ENCODE data around the gene DHX57.

The DHX57 gene

GRCh38 chr2:38907743-38908562 is 32.2 kb upstream of the DHX57 start:
- DNase-seq (ENCODE audit: low spot score), result peak; percentile 61

GRCh38 chr2:38907242-38907641 is 31.5 kb upstream of the DHX57 start:
- no peak for TF ChIP-seq CTCF (IDR thresholded peaks at IDR 0.05; ENCODE audit: extremely low read depth, missing control alignments)
- no peak for DNase-seq (ENCODE audit: low spot score)

More at GRCh38 chr2:38907743-38908562, 32.2 kb upstream of the DHX57 start:
- TF ChIP-seq CTCF (IDR thresholded peaks at IDR 0.05; ENCODE audit: extremely low read depth, missing control alignments), result no peak

- DNase-seq (ENCODE audit: low spot score), result no peak
- no peak for TF ChIP-seq CTCF (IDR thresholded peaks at IDR 0.05; ENCODE audit: extremely low read depth, missing control alignments)
These were observed 29.5 kb upstream of the DHX57 start for GRCh38 chr2:38905251-38905650.

- DNase-seq (ENCODE audit: low spot score), result no peak
- TF ChIP-seq CTCF (IDR thresholded peaks at IDR 0.05; ENCODE audit: extremely low read depth, missing control alignments), result no peak
These were observed 25.0 kb upstream of the DHX57 start for GRCh38 chr2:38900726-38901125.

- no peak for TF ChIP-seq CTCF (IDR thresholded peaks at IDR 0.05; ENCODE audit: extremely low read depth, missing control alignments)
- DNase-seq (ENCODE audit: low spot score), result no peak
These were observed 22.5 kb upstream of the DHX57 start for GRCh38 chr2:38898256-38898655.

GRCh38 chr2:38892819-38893218 is 17.1 kb upstream of the DHX57 start:
- no peak for TF ChIP-seq CTCF (IDR thresholded peaks at IDR 0.05; ENCODE audit: extremely low read depth, missing control alignments)
- DNase-seq (ENCODE audit: low spot score), result no peak

GRCh38 chr2:38889575-38889974 is 13.8 kb upstream of the DHX57 start, which contains the start of gene ARHGEF33:
Gene ARHGEF33, plus strand, starts transcription at chr2:38889875. Its CDS starts 29,573 bp downstream, at chr2:38919448.
- TF ChIP-seq CTCF (IDR thresholded peaks at IDR 0.05; ENCODE audit: extremely low read depth, missing control alignments), result no peak
- DNase-seq (ENCODE audit: low spot score), result no peak

All from GM20000 (cell line).